HG02981 (cell line): ENCODE data around the gene FIBIN.
"Not testable (repeated sequence)": the region's sequence is repeated elsewhere in the genome, so short reads cannot be mapped to it uniquely, and the experiment has no call there.

Experiments
- ATAC-seq: cut with Tn5 transposase; IDR thresholded peaks from one replicate; pipeline ENCODE4 v1.9.1; 2021; ENCODE audit warnings: mild to moderate bottlenecking, moderate library complexity; ENCODE audit not compliant: unreplicated experiment

FIBIN gene

GRCh38 chr11:26976389-26976788, 17.5 kb upstream of the FIBIN start:
- ATAC-seq = no peak

GRCh38 chr11:26977209-26977608, 16.7 kb upstream of the FIBIN start:
- not testable (repeated sequence) for ATAC-seq

DNA sequence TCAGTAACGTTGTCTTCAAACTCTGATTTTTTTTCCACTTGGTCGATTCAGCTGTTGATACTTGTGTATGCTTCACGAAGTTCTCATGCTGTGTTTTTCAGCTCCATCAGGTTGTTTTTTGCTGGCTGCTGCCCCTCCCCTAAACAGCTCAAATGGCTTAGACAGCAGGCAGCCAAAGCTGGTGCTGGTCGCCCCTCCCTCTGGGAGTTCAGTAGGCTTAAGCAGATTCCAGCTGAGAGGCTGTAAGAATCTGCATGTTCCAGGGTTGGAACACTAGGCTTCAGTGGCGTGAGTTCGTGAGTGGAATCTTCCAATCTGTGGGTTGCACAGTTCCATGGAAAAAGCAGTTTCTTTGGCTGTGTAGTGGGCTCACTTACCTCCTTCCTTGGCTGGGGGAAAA, 10.3 kb upstream of the FIBIN start:
- ATAC-seq = no peak

DNA sequence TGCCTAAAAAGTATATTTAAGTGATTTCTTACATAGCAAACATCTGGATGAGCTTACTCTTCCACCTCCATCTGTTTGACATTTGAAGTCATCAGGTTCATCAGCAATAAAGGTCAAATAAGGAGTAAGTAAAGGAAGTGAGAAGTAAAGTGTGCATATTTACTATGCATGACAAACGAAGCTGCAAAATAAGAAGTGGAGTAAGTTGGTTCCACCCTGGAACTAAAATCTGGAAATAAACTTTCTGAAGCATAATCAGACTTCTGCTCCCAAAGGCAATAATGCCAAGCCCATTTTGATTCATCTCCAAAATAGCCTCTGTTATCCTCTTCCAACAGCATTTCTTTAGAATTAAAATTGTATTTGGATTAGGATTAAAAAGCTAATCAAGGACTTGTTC, 8.4 kb upstream of the FIBIN start:
- no peak for ATAC-seq

DNA sequence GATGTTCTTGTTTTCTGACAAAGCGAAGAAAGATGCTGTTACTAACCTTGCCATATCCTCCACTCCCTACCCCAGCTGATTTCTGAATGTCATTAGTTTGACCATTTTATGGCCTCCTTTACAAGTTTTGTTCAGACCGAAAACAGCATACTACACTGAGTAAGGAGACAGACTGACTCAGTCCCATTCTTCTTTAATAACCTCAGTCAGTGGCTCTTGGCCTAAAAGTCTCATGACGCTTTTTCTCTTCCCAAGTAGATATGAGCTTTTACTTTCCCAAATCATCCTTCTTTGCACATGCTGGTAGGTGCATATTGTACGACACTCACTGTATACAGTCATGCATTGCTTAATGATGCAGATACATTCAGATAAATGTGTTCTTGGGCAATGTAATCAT, 8.0 kb upstream of the FIBIN start:
- ATAC-seq = no peak

- ATAC-seq = no peak
These were observed 6.6 kb upstream of the FIBIN start for GRCh38 chr11:26987272-26987671.

DNA sequence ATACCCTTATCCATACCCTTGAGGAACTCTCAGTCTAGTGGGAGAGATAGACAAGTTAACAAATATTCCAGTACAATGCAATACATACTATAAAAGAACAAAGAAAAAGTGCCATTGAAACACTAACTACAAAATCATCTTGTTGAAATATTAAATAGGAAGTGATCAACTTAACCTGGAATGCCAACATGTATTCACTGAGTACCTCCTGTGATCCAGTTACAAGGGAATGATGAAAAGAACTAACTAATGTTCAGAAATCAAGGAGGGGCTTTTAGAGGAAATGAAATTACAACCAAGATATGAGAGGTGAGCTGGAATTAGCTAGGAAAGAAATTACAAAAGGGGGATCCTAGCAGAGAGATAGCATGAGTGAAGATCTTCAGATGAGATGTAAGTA, 6.2 kb upstream of the FIBIN start:
- ATAC-seq = no peak

GRCh38 chr11:26992031-26992541, 1.8 kb upstream of the FIBIN start:
- ATAC-seq = no peak

DNA sequence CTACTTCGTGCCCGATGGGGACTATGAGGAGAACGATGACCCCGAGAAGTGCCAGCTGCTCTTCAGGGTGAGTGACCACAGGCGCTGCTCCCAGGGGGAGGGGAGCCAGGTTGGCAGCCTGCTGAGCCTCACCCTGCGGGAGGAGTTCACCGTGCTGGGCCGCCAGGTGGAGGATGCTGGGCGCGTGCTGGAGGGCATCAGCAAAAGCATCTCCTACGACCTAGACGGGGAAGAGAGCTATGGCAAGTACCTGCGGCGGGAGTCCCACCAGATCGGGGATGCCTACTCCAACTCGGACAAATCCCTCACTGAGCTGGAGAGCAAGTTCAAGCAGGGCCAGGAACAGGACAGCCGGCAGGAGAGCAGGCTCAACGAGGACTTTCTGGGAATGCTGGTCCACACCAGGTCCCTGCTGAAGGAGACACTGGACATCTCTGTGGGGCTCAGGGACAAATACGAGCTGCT, 751 bp downstream of the FIBIN start:
- ATAC-seq = no peak

GRCh38 chr11:26995701-26996460, 2.0 kb downstream of the FIBIN start:
- no peak for ATAC-seq

GRCh38 chr11:26997378-26997777, 3.5 kb downstream of the FIBIN start:
- no peak for ATAC-seq

DNA sequence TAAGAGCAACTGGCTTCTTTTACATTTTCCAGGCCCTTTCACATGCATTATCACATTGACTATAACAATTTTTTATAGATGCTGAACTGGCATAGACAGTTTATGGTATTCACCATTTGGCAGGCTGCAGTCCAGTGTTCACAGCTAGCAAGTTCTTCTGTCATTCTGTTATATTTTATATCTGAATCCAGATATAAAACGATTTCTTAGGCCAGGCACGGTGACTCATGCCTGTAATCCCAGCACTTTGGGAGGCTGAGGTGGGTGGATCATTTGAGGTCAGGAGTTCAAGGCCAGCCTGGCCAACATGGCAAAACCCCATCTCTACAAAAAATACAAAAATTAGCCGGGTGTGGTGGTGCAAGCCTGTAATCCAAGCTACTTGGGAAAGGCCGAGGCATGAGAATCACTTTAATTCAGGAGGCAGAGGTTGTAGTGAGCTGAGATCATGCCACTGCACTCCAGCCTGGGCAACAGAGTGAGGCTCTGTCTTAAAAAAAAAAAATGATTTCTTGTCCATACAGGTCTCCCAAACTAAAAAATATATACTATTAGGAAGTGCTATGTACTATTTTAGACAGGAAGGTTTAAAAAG, 7.3 kb downstream of the FIBIN start:
- not testable (repeated sequence) for ATAC-seq

- no peak for ATAC-seq
These were observed 8.5 kb downstream of the FIBIN start for GRCh38 chr11:27002431-27002830.

DNA sequence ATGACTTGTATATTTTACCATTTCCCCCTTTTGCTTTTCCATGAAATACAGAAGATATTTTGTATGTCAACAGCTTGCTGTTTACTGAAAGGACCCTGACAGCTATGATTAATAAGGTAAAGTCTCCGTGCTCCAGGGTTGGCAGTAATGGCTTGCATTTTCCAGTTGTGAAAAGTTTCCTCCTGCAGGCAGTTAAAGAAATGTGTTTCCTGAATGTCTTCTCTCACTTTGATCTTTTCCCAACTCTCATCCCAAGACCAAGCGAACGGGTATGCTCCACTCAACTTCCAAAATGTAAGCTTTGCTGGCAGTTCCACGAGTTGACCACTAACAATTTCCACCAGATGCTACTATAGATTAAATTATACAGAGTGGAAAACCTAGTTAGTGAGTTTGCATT, 8.9 kb downstream of the FIBIN start:
- ATAC-seq = no peak

DNA sequence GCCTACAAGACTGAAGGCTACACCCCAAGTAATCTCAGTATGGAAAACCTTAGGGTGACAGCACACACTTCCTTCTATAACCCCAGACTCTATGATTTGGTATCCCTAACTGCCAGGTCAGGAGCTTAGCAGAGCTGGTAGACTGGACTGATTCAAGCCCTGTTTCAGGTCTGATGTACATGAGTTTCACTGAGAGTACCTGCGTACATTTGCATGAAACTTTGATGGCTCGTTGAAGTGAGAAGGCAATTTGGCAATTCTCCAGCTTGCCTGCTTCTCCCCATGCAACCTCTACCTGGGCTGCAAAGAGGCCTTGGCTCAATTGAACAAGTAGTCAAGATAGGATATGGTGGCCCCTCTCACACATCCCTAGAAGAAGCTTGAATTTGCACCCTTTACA, 10.2 kb downstream of the FIBIN start:
- ATAC-seq = no peak

DNA sequence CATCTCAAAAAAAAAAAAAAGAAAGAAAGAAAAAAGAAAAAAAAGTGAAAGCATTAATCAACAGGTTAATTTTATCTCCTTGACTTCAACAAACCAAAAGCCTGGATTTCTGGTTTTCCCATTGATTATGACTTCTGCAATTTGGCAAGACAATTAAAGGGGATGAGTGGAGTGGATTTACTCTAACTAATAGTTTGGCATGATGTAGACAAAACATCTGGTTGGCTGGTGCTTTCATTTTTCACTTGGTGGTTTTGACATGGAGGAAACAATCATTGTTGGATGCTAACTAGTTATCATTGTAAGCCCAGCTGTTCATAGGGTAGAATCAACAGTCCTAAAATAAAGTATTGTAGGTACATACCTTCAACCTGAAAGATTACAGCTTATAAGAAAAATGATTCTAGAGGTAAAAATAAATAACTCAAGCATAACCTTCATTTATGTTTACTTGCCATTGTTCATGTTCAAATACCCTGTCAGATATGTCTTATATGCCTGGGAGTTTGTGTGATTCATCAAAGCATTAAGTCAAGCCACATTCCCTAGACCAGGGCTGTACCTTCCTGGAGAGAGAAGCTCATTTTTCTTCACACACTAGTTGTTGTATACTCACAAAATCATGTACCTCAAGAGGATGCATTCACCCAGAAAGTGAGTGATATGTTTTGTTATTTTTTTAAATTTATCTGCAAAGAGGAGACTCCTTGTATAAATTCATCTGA, 15.1 kb downstream of the FIBIN start:
- no peak for ATAC-seq

- ATAC-seq = no peak
These were observed 17.8 kb downstream of the FIBIN start for GRCh38 chr11:27011560-27012233.

- no peak for ATAC-seq
These were observed 18.5 kb downstream of the FIBIN start for GRCh38 chr11:27012234-27012921.

- ATAC-seq = no peak
These were observed 20.0 kb downstream of the FIBIN start for GRCh38 chr11:27013781-27014361.

DNA sequence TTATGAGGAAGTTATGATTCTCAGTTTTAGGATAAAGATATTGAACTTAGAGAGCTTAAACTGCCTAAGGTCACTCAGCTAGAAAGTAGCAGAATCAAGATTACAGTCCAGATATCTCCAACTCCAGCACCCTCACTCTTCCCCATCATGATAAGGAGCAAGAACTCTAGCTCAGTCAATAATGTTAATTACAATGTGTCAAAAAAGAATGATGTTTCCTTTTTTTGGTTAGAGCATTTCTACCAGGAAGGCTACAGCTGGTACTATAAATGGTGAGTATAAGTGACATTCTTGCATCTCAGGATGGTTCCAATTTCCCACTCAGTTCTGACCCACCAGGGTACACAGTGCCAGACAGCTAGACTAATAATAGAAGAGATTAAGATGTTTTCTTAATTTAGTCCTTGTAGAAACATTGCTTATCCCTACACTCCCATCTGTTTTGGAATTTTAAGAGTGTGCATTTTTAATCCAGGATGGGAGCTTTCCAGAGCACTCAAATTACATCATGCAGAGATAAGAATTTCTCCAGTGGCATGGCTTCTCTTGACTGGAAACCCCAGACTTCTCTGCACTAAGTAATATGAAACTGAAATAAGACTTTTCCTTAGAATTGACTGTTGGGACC, 25.1 kb downstream of the FIBIN start:
- ATAC-seq = no peak
